Loucy (cell line): ENCODE data around the gene IGSF8.

Source experiments
- EZH2phosphoT487 ChIP-seq: fragments of 200-600 bp; IDR thresholded peaks from 2 replicates; pipeline ENCODE4 v1.6.1; 2018; ENCODE audit warnings: antibody characterized with exemption, mild to moderate bottlenecking, moderate library complexity, borderline replicate concordance
- TF ChIP-seq, protein P1 (sequence below): fragments of 200-600 bp; sonication (generic); conservative IDR thresholded peaks from 2 replicates; pipeline ENCODE4 v1.5.1; 2014; ENCODE audit warnings: mild to moderate bottlenecking, antibody characterized with exemption, low read length

DNA sequence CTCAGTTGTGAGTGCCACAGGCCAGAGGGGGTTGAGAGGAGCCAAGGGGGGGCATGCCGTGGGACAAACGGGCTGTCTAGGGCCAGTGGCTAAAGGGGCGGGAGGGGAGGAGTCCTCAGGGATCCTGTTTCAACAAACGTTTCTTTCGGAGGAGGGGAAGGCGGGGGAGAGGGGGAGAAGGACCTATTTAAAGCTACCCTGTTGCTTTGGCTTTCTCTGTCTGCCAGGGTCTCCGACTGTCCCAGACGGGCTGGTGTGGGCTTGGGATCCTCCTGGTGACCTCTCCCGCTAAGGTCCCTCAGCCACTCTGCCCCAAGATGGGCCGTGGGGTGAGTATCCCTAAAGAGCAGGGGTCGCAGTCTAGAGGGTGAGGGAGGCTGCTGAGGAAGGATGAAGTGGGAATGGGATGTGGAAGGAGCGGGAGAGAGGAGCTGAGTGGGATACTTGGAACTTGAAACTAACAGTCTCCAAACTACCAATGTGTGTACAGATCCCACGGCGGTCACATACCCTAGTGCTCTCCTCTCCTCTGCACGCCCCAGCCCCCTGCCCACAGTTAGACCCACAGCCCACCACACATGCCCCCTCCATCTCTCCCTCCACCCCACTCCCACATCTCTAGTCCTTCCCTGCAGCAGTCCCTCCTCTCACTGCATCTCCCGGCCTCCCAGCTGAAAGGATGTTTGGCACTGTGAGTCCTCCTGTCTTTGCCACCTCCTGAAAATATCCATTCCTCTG lies 17.3 kb upstream of the IGSF8 start, which contains the start of gene ATP1A2:
- TF ChIP-seq, protein P1, sequence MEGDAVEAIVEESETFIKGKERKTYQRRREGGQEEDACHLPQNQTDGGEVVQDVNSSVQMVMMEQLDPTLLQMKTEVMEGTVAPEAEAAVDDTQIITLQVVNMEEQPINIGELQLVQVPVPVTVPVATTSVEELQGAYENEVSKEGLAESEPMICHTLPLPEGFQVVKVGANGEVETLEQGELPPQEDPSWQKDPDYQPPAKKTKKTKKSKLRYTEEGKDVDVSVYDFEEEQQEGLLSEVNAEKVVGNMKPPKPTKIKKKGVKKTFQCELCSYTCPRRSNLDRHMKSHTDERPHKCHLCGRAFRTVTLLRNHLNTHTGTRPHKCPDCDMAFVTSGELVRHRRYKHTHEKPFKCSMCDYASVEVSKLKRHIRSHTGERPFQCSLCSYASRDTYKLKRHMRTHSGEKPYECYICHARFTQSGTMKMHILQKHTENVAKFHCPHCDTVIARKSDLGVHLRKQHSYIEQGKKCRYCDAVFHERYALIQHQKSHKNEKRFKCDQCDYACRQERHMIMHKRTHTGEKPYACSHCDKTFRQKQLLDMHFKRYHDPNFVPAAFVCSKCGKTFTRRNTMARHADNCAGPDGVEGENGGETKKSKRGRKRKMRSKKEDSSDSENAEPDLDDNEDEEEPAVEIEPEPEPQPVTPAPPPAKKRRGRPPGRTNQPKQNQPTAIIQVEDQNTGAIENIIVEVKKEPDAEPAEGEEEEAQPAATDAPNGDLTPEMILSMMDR = no peak
- TF ChIP-seq EZH2phosphoT487 = no peak
